Endodermal cell (in vitro differentiated cells): ENCODE measurements around the gene COL4A4. TPM values are rescaled to one million over a fixed set of nuclear protein-coding genes. Genes with fewer than 3 reads are reported as not detected.

ENCODE experiments used
- DNase-seq: peaks from one replicate; pipeline ENCODE4 v3.0.0-alpha.2; 2017
- H3K27ac ChIP-seq: 2 replicates; pipeline ENCODE4 v1.5.1; 2013; ENCODE audit warnings: mild to moderate bottlenecking, low read depth, low read length, moderate library complexity
- H3K27me3 ChIP-seq: 2 replicates; pipeline ENCODE4 v1.6.1; 2013; ENCODE audit warnings: mild to moderate bottlenecking, low read length, moderate library complexity; ENCODE audit not compliant: insufficient read depth, control insufficient read depth, poor library complexity, severe bottlenecking
- H3K36me3 ChIP-seq: 2 replicates; pipeline ENCODE4 v1.7.0; 2013; ENCODE audit warnings: mild to moderate bottlenecking, low read length, moderate library complexity; ENCODE audit not compliant: control insufficient read depth, insufficient read depth
- H3K4me1 ChIP-seq: one replicate; pipeline ENCODE4 v1.7.0; 2013; ENCODE audit warnings: low read length; ENCODE audit not compliant: control insufficient read depth, insufficient read depth
- H3K4me3 ChIP-seq: 2 replicates; pipeline ENCODE4 v1.5.1; 2013; ENCODE audit warnings: mild to moderate bottlenecking, low read length, moderate library complexity
- H3K9ac ChIP-seq: 2 replicates; pipeline ENCODE4 v1.6.1; 2013; ENCODE audit warnings: mild to moderate bottlenecking, low read length, moderate library complexity; ENCODE audit not compliant: poor library complexity, severe bottlenecking; ENCODE audit errors: extremely low read depth
- H3K9me3 ChIP-seq: 2 replicates; pipeline ENCODE4 v1.6.1; 2013; ENCODE audit warnings: mild to moderate bottlenecking, low read length, moderate library complexity; ENCODE audit not compliant: control insufficient read depth
- H3K27ac Mint-ChIP-seq: 2 replicates; pipeline ENCODE4 v1.8.0; 2020; ENCODE audit warnings: mixed read lengths
- H3K27me3 Mint-ChIP-seq: 2 replicates; pipeline ENCODE4 v1.8.0; 2021; ENCODE audit warnings: mild to moderate bottlenecking, mixed read lengths; ENCODE audit not compliant: insufficient read depth
- H3K36me3 Mint-ChIP-seq: 2 replicates; pipeline ENCODE4 v1.8.0; 2020; ENCODE audit warnings: low read depth, mixed read lengths
- H3K4me1 Mint-ChIP-seq: 2 replicates; pipeline ENCODE4 v1.8.0; 2020; ENCODE audit warnings: mixed read lengths
- H3K4me3 Mint-ChIP-seq: 2 replicates; pipeline ENCODE4 v1.8.0; 2020; ENCODE audit warnings: mild to moderate bottlenecking, moderate library complexity, mixed read lengths
- H3K9me3 Mint-ChIP-seq: 2 replicates; pipeline ENCODE4 v1.8.0; 2020; ENCODE audit warnings: mild to moderate bottlenecking, mixed read lengths
- WGBS, 2 experiments: methylation state at CpG; one replicate each; pipeline versions ENCODE4 v1.1.5 to v1.1.7; 2013; ENCODE audit warnings: missing lambda C conversion rate in 2 of 2, mixed read lengths in 1 of 2; ENCODE audit not compliant: insufficient coverage in 1 of 2, insufficient read length in 1 of 2; 5-methylcytosine and 5-hydroxymethylcytosine counted together
- total RNA-seq, 2 donors: library from RNA; stranded (reverse); fragmentation: NEBNext Ultra II Directional in 1 of 2; extraction: Animal tissue kit (Norgen Biotek cat#: 25700) in 1 of 2; gene quantifications; 2 replicates in 1 of 2; 3 replicates in 1 of 2; pipeline ENCODE4 v1.2.1, GENCODE V29; 2021
- TF ChIP-seq, protein P1 (sequence below): fragments of 200-600 bp; sonication (generic); conservative IDR thresholded peaks from 2 replicates; pipeline ENCODE4 v1.5.0; 2021; ENCODE audit warnings: antibody characterized with exemption, mild to moderate bottlenecking

COL4A4 gene
- total RNA-seq, 2 donors from 2014 or later = 2.2 to 2.9 TPM

DNA sequence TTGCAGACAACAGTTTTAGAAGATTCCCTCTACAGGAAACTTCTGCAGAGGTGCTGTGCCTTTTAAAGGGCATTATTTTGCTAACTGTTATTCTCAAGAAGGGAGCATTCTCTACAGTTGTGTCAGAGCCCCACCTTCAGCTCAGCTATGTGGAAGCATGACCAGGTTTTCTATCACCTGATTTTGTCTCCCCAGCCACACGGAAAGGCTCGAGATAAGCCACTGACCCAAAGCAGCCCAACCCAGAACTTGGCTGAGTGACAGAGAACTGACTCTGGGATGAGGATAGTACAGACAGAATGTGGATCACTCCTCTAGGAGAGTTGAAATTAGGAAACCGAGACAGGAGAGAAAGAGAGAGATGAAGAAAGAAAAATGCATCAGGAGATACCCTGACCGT, 10.7 kb downstream of the COL4A4 start:
- TF ChIP-seq, protein P1, sequence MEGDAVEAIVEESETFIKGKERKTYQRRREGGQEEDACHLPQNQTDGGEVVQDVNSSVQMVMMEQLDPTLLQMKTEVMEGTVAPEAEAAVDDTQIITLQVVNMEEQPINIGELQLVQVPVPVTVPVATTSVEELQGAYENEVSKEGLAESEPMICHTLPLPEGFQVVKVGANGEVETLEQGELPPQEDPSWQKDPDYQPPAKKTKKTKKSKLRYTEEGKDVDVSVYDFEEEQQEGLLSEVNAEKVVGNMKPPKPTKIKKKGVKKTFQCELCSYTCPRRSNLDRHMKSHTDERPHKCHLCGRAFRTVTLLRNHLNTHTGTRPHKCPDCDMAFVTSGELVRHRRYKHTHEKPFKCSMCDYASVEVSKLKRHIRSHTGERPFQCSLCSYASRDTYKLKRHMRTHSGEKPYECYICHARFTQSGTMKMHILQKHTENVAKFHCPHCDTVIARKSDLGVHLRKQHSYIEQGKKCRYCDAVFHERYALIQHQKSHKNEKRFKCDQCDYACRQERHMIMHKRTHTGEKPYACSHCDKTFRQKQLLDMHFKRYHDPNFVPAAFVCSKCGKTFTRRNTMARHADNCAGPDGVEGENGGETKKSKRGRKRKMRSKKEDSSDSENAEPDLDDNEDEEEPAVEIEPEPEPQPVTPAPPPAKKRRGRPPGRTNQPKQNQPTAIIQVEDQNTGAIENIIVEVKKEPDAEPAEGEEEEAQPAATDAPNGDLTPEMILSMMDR = no peak
- no peak for DNase-seq
- H3K27me3 Mint-ChIP-seq = peaks cover 2% of the 10 kb centered on the region
- H3K4me1 Mint-ChIP-seq = peaks cover 15% of the 10 kb centered on the region
- H3K27ac ChIP-seq = no peak overlapping the region
- H3K4me3 Mint-ChIP-seq = no peak overlapping the region
- WGBS, 2 experiments = 87% methylated on average over 3 to 4 of the region's 4 CpGs
- no peak overlapping the region for H3K4me3 ChIP-seq
- H3K36me3 Mint-ChIP-seq = no peaks in the 10 kb centered on the region
- no peaks in the 10 kb centered on the region for H3K36me3 ChIP-seq
- H3K4me1 ChIP-seq = peaks cover 6% of the 10 kb centered on the region
- no peaks in the 10 kb centered on the region for H3K27me3 ChIP-seq
- peaks cover 1% of the 10 kb centered on the region for H3K9me3 ChIP-seq
- H3K9me3 Mint-ChIP-seq = peaks cover 6% of the 10 kb centered on the region
- no peak overlapping the region for H3K9ac ChIP-seq
- H3K27ac Mint-ChIP-seq = no peak overlapping the region

DNA sequence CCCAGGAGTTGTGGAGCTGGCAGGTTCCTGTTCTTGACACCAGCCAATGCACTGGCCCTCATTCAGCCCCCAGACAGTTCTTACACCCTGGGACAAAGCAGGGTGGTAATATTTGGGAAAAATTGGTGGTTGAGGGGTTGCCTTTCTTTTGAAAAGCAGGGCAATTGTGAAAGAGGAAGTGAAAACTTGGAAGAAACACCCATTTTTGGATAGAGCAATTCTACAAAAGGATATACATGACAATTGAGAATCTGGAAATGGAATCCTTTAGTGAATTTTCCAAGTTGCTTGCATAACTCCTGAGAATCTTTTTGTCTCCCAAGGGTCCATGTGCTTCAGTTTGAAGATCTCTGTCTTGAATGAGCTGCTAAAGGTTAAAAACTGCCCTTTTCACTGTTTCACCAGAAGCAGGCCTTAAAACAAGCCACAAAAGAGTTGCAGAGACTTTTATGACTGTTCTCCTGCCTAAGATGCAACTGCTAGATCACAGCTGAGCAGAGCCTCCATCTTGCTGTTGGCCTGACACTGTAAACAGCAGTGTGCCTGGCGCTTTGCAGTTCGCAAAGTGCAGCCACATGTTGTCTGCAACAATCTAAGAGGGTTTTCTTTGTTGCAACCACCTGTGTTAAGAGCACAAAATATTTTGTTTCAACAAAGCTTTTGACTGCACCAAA, 11.8 kb downstream of the COL4A4 start:
- H3K27me3 ChIP-seq = no peaks in the 10 kb centered on the region
- no peak overlapping the region for H3K9ac ChIP-seq
- peaks cover 7% of the 10 kb centered on the region for H3K9me3 ChIP-seq
- DNase-seq = no peak
- H3K9me3 Mint-ChIP-seq = peaks cover 11% of the 10 kb centered on the region
- TF ChIP-seq, protein P1 = no peak
- H3K36me3 ChIP-seq = no peaks in the 10 kb centered on the region
- peaks cover 2% of the 10 kb centered on the region for H3K27me3 Mint-ChIP-seq
- no peak overlapping the region for H3K27ac ChIP-seq
- H3K4me1 Mint-ChIP-seq = peaks cover 15% of the 10 kb centered on the region
- H3K4me3 ChIP-seq = no peak overlapping the region
- H3K27ac Mint-ChIP-seq = no peak overlapping the region
- 97% methylated on average over 2 of the region's 2 CpGs; no CpG with 5 or more reads in 1 of the 2 experiments for WGBS, 2 experiments
- H3K4me1 ChIP-seq = peaks cover 6% of the 10 kb centered on the region
- H3K36me3 Mint-ChIP-seq = no peaks in the 10 kb centered on the region
- H3K4me3 Mint-ChIP-seq = no peak overlapping the region

DNA sequence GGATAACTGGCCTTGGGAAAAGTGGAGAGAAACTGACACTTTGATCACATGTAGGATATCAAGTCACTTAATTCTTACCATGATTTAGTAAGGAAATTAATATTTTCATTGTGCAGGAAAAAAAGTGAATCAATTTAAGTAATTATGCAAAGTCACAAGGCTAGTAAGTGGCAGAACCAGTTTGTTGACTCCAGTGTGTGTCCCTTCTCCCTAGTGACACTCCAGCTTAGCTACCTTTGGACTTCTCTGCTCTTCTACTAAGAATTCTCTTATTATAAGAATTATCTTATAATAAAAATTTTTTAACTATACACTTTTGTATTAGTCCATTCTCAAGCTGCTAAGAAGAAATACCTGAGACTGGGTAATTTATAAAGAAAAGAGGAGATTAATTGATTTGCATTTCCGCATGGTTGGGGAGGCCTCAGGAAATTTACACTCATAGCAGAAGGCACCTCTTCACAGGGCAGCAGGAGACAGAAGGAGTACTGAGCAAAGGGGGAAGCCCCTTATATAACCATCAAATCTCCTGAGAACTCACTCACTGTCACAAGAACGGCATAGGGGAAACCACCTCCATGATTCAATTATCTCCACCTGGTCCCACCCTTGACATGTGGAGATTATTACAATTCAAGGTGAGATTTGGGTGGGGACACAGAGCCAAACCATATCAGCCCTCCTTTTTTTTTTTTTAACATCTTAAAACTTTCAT, 13.6 kb downstream of the COL4A4 start:
- TF ChIP-seq, protein P1 = no peak
- DNase-seq = no peak
- no peak overlapping the region for H3K9ac ChIP-seq
- H3K4me3 ChIP-seq = no peak overlapping the region
- H3K4me3 Mint-ChIP-seq = no peak overlapping the region
- 75 to 100% methylated on average over 1 to 2 of the region's 2 CpGs for WGBS, 2 experiments
- no peak overlapping the region for H3K27ac Mint-ChIP-seq
- H3K27ac ChIP-seq = no peak overlapping the region
- H3K4me1 Mint-ChIP-seq = peaks cover 15% of the 10 kb centered on the region
- peaks cover 12% of the 10 kb centered on the region for H3K9me3 Mint-ChIP-seq
- no peaks in the 10 kb centered on the region for H3K27me3 ChIP-seq
- peaks cover 6% of the 10 kb centered on the region for H3K4me1 ChIP-seq
- peaks cover under 1% of the 10 kb centered on the region for H3K27me3 Mint-ChIP-seq
- H3K36me3 Mint-ChIP-seq = peaks cover 5% of the 10 kb centered on the region
- peaks cover 7% of the 10 kb centered on the region for H3K9me3 ChIP-seq
- no peaks in the 10 kb centered on the region for H3K36me3 ChIP-seq
